GM18499 (cell line): ENCODE data around the gene GAK.
"Not testable (repeated sequence)": the region's sequence is repeated elsewhere in the genome, so short reads cannot be mapped to it uniquely, and the experiment has no call there.

Experiments
- ATAC-seq: cut with Tn5 transposase; IDR thresholded peaks from one replicate; pipeline ENCODE4 v1.9.1; 2021; ENCODE audit warnings: moderate number of reproducible peaks; ENCODE audit not compliant: insufficient read depth, unreplicated experiment

Gene GAK

GRCh38 chr4:930028-930551 is 2.0 kb downstream of the GAK start:
- ATAC-seq: no peak

- ATAC-seq: no peak
Measured at GRCh38 chr4:929096-929765, 2.9 kb downstream of the GAK start.

- not testable (repeated sequence) for ATAC-seq
Measured at GRCh38 chr4:927566-927965, 4.5 kb downstream of the GAK start.

GRCh38 chr4:926538-926937 is 5.6 kb downstream of the GAK start:
- no peak for ATAC-seq

- no peak for ATAC-seq
Measured at GRCh38 chr4:925771-926500, 6.2 kb downstream of the GAK start.

- no peak for ATAC-seq
Measured at GRCh38 chr4:925171-925570, 6.9 kb downstream of the GAK start.

GRCh38 chr4:924107-925096 is 7.7 kb downstream of the GAK start:
- no peak for ATAC-seq

- ATAC-seq: no peak
Measured at GRCh38 chr4:921830-922331, 10.2 kb downstream of the GAK start.

- ATAC-seq: not testable (repeated sequence)
Measured at GRCh38 chr4:919004-919680, 13.0 kb downstream of the GAK start.

- ATAC-seq: not testable (repeated sequence)
Measured at GRCh38 chr4:918591-918990, 13.5 kb downstream of the GAK start.

- no peak for ATAC-seq
Measured at GRCh38 chr4:917992-918391, 14.1 kb downstream of the GAK start.

GRCh38 chr4:917466-917865 is 14.7 kb downstream of the GAK start:
- ATAC-seq: no peak

- ATAC-seq: no peak
Measured at GRCh38 chr4:915595-915994, 16.5 kb downstream of the GAK start.

GRCh38 chr4:915041-915474 is 17.1 kb downstream of the GAK start:
- no peak for ATAC-seq

- ATAC-seq: no peak
Measured at GRCh38 chr4:914531-914930, 17.6 kb downstream of the GAK start.

- ATAC-seq: no peak
Measured at GRCh38 chr4:913280-913618, 18.9 kb downstream of the GAK start.

GRCh38 chr4:912548-913279 is 19.4 kb downstream of the GAK start:
- ATAC-seq: no peak

GRCh38 chr4:911871-912490 is 20.1 kb downstream of the GAK start:
- ATAC-seq: no peak

- ATAC-seq: no peak
Measured at GRCh38 chr4:911221-911751, 20.8 kb downstream of the GAK start.
